Measurements from ENCODE around the gene GABRB1. TPM values are rescaled to one million over a fixed set of nuclear protein-coding genes. Genes with fewer than 3 reads are reported as not detected.

The GABRB1 gene
- total RNA-seq, 1 donor from 2014 or later, result not detected

DNA sequence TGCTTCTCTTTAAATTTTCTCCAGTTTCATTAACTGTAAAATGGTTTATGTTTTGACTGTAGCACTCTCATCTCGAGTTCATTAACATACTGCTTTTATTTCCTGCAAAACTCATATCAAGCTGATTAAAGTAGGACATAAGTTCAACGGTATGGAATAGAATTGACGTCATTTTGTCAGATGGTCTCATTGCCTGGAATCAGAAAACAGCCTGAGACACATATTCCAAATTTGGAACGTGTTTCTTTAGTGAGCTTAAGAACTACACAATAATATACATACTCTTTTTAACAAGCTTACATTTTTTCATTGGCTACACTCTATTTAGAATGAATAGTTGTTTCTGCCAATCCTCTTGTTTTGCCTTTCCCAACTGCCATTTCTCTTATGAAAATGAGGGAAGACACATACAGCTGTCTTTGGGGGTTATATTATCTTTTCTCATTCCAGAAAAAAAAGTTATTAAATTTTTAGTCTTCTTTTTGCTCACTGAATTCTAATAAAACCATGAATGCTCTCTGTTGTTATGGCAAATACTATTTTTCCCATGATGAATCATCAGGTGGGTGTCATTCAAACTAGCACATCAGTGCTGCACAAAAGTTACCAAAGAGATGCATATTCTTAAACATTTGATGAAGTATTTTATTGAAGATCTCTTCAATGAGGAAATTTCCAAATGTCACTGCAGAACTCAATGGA, 162.8 kb downstream of the GABRB1 start:
- DNase-seq (ENCODE audit: low read depth), result no peak
- Histone ChIP-seq H3K27me3 (ENCODE audit: control insufficient read depth, insufficient read depth, low read length) (no peaks in the 10 kb centered on the region), H3K36me3 (ENCODE audit: control insufficient read depth, insufficient read depth, low read length) (no peaks in the 10 kb centered on the region), H3K4me3 (ENCODE audit: low read depth, low read length) (no peak overlapping the region)
- TF ChIP-seq, protein P1, sequence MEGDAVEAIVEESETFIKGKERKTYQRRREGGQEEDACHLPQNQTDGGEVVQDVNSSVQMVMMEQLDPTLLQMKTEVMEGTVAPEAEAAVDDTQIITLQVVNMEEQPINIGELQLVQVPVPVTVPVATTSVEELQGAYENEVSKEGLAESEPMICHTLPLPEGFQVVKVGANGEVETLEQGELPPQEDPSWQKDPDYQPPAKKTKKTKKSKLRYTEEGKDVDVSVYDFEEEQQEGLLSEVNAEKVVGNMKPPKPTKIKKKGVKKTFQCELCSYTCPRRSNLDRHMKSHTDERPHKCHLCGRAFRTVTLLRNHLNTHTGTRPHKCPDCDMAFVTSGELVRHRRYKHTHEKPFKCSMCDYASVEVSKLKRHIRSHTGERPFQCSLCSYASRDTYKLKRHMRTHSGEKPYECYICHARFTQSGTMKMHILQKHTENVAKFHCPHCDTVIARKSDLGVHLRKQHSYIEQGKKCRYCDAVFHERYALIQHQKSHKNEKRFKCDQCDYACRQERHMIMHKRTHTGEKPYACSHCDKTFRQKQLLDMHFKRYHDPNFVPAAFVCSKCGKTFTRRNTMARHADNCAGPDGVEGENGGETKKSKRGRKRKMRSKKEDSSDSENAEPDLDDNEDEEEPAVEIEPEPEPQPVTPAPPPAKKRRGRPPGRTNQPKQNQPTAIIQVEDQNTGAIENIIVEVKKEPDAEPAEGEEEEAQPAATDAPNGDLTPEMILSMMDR (IDR thresholded peaks at IDR 0.05; ENCODE audit: insufficient read depth, low read length, severe bottlenecking), result no peak
- FAIRE-seq, result no peak

DNA sequence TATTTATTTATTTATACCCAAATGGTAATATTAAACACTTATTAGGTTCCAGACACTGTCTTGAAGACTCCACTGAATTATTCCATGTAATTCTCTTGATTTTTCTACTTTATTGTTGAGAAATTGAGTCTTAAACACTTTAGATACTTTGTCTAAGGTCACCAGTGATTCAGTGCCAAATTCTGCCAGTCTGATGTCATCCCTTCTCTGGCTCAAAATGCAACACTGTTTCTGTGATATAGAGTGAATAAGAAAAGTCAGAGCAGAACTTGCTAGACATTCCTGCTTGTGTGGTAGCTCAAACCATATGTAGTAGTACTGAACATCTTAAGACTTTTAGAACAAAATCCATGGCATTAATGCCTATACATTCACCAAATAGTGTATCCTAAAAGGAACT, 164.3 kb downstream of the GABRB1 start:
- H3K27me3 ChIP-seq (ENCODE audit: control insufficient read depth, insufficient read depth, low read length), result no peaks in the 10 kb centered on the region
- H3K4me3 ChIP-seq (ENCODE audit: low read depth, low read length), result no peak overlapping the region
- peak; percentile 30 for DNase-seq (ENCODE audit: low read depth)
- H3K36me3 ChIP-seq (ENCODE audit: control insufficient read depth, insufficient read depth, low read length), result no peaks in the 10 kb centered on the region
- FAIRE-seq, result no peak
- TF ChIP-seq, protein P1 (IDR thresholded peaks at IDR 0.05; ENCODE audit: insufficient read depth, low read length, severe bottlenecking), result no peak

DNA sequence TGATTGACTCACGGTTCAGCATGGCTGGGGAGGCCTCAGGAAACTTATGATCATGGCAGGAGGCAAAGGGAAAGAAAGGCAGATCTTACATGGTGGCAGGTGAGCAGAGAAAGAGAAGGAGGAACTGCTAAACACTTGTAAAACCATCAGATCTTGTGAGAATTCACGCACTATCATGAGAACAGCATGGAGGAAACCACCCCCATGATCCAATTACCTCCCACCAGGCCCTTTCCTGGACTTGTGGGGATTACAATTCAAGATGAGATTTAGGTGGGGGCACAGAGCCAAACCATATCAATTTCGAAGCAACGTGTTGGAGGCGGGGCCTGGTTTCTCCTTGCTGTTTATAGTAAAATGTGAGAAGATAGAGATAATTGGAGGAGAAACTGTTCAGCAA, 167.4 kb downstream of the GABRB1 start:
- no peaks in the 10 kb centered on the region for H3K36me3 ChIP-seq (ENCODE audit: control insufficient read depth, insufficient read depth, low read length)
- H3K27me3 ChIP-seq (ENCODE audit: control insufficient read depth, insufficient read depth, low read length), result no peaks in the 10 kb centered on the region
- DNase-seq (ENCODE audit: low read depth) (no peak), FAIRE-seq (no peak)
- TF ChIP-seq, protein P1 (IDR thresholded peaks at IDR 0.05; ENCODE audit: insufficient read depth, low read length, severe bottlenecking), result no peak
- no peak overlapping the region for H3K4me3 ChIP-seq (ENCODE audit: low read depth, low read length)

DNA sequence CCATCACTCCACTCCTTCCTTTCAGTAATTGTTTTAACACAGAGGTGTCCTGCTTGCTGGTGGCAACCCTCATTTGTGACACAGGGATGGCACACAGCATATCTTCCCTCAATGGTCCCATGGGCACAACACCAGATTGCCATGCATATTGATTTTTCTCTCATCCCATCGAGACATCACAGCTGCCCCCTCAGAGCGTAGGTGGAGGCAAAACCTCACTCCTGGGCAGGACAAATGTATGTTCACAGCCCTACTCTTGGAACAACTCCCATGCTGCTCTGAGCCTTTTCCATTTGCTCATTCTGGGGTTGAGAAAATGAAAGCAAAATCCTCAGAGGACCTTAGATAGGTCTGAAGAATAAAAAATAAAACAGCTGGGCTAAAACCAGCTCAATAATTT, 172.2 kb downstream of the GABRB1 start:
- H3K36me3 ChIP-seq (ENCODE audit: control insufficient read depth, insufficient read depth, low read length), result no peaks in the 10 kb centered on the region
- H3K4me3 ChIP-seq (ENCODE audit: low read depth, low read length), result no peak overlapping the region
- TF ChIP-seq, protein P1 (IDR thresholded peaks at IDR 0.05; ENCODE audit: insufficient read depth, low read length, severe bottlenecking), result no peak
- DNase-seq (ENCODE audit: low read depth), result no peak
- H3K27me3 ChIP-seq (ENCODE audit: control insufficient read depth, insufficient read depth, low read length), result no peaks in the 10 kb centered on the region
- FAIRE-seq, result no peak

DNA sequence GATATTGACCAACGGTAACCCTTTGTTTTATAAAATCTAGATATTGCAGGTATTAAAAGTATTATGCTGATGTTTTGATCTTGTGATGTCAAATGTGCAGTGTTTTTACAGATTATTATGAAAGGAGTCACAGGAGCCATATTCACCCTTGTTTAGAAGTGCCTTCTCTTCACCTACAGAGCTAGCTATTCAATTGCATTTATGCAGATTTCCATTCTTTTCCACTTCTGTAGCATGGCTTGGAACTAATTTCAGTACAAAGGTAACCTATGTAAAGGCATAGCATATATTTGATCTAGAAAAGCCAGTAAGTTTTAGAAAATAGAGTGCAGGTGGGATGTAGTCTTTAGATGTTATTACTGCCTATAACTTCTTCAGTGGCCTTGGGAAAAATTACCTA, 176.2 kb downstream of the GABRB1 start:
- TF ChIP-seq, protein P1 (IDR thresholded peaks at IDR 0.05; ENCODE audit: insufficient read depth, low read length, severe bottlenecking), result no peak
- Histone ChIP-seq H3K36me3 (ENCODE audit: control insufficient read depth, insufficient read depth, low read length) (no peaks in the 10 kb centered on the region), H3K27me3 (ENCODE audit: control insufficient read depth, insufficient read depth, low read length) (no peaks in the 10 kb centered on the region), H3K4me3 (ENCODE audit: low read depth, low read length) (no peak overlapping the region)
- DNase-seq (ENCODE audit: low read depth), result no peak
- no peak for FAIRE-seq

DNA sequence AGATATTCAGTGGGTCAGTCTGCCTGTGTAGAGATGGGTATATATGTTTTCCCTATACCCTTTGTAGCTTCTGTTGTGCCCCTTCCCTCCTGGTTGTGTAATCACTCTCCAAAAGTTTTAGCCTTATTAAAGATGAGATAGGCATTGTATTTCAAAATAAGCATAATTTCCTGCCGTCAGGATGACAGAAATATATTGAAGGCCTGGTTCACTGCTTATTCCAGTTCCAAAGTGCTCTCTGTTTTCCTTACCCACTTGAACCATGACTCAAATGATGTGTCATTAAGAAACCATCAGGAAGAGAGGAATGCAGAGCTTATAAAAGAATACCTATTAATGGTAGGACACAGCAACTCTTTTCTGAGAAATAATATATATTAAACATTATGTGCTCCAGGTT, 178.5 kb downstream of the GABRB1 start:
- Histone ChIP-seq H3K4me3 (ENCODE audit: low read depth, low read length) (no peak overlapping the region), H3K27me3 (ENCODE audit: control insufficient read depth, insufficient read depth, low read length) (no peaks in the 10 kb centered on the region), H3K36me3 (ENCODE audit: control insufficient read depth, insufficient read depth, low read length) (no peaks in the 10 kb centered on the region)
- no peak for FAIRE-seq
- TF ChIP-seq, protein P1 (IDR thresholded peaks at IDR 0.05; ENCODE audit: insufficient read depth, low read length, severe bottlenecking), result no peak
- peak; percentile 69 for DNase-seq (ENCODE audit: low read depth)
